CD4-positive, alpha-beta T cell treated with Interleukin-4 for 4 hours (primary cell): ENCODE measurements around the gene GALNT1.

ENCODE experiments used
- DNase-seq: peaks from one replicate; pipeline ENCODE4 v3.0.0-alpha.2; 2020

The GALNT1 gene

DNA sequence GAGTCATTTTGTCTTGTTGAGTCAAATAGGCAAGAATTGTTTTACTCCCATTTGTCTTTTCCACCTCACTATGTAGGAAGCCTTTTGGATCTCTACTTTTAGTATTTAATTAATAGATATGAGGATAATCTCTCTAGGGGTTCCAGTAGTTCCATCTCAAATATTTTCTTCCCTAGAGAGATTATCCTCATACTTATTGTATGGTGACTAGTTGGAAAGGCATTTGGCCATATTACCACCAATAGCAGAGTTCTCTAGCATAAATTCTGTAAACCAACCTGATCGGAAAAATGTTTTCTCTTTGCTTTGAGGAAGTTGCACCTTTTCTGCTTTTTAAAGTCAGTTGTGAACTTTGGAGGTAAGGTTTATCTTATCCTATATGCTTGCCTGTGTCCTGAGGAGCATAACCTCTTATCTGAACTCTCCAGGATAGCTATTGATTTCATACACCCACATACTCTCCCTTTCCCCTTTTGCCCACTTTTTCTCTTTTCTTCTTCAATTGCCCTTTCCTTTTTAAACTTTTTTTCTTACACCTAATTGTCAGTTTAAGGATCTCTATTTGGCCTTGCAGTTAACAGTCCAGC is 100.8 kb downstream of the GALNT1 start:
- no peak for DNase-seq

GRCh38 chr18:35683021-35683420 is 101.5 kb downstream of the GALNT1 start:
- DNase-seq = no peak

DNA sequence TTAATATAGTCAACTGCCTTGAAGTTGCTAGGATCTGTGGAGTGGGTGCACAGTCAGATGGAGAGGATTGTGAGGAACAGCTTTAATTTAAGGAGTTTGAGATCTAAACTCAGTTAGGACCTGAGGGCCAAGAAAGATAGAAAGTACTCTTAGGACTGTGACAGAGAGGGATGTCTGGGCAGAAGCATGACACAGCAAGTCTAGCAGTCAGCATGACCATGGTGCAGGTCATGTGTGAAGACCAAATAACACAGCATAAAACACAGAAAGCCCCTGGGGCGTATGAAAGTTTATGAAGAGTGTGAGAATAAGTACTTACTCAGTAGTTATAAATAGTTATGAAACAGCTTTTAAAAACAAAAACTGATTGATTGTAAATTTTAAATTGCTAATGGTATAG is 107.2 kb downstream of the GALNT1 start:
- DNase-seq = no peak

DNA sequence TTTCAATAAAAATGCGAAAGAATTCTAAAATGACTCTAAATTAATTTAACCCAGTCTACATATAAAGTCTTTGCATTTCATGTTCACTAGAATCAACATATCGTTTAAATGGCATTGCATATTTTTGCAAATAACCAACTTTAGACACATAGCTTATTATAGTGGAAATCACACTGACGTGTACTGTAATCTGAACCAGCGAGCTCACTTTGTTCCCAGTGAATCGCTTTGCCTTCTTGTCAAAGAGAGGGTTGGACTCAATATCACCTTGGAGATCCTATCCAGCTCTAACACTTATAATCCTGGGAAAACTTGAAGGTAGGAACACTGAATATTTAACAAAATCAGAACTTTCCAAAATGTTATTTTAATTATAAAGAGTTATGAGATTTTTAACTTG is 108.2 kb downstream of the GALNT1 start:
- no peak for DNase-seq

DNA sequence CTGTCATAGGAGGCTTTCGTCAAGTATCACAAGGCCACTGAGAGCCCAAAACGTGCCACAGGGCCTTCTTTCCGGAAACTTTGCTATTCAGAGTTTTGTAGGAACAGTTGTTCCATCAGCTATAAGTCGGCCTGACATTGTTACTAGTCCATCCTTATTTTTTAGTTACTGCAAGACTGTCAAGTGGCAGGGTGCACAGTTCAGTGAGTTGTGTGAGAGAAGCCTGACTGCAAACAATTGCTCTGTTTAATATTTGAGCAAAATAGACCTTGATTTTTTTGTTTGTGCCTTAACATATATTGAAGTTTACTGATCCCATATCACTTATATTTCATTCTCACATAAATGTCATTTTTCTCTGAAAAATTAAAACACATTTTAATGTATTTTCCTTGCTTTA is 110.1 kb downstream of the GALNT1 start:
- no peak for DNase-seq

- no peak for DNase-seq
Measured at GRCh38 chr18:35692866-35693265, 111.3 kb downstream of the GALNT1 start.

DNA sequence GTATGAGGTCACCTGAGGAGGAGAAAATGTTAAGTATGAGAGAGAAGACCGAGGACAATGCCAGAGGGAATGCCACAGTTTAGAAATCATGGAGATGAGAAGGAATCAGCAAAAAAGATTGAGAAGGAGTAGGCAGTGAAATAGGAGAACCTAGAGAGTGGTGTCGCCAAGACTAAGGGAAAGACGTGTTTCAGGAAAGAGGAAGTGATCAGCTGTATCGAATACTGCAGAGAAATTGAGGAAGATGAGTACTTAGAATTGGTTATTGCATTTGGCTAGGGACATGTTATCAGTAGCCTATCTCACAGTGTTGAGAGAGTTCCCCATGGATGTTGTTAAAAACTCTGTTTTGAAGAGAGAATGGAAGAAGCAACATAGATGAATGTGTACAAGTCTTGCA is 112.3 kb downstream of the GALNT1 start:
- DNase-seq = no peak

- DNase-seq = no peak
Measured at GRCh38 chr18:35694808-35695207, 113.3 kb downstream of the GALNT1 start.

DNA sequence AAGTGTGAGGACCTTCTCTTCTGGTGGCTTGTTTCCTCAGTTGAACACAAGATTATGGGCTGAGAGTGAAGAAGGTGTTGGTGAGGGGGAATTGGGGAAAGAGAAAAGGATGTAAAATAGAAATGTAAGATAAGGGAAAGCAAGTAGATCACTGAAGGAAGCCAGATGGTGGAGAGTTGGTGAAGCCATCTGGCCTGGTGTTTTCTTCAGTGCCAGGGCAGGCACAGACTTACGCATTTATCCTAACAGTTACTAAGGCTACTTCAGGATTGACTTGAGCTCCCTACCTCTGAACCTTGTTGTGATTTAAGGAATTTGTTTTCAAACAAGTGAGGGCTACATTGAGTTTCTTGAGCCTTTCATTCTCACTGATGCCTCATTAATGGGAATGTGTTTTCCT is 113.8 kb downstream of the GALNT1 start:
- DNase-seq = no peak

DNA sequence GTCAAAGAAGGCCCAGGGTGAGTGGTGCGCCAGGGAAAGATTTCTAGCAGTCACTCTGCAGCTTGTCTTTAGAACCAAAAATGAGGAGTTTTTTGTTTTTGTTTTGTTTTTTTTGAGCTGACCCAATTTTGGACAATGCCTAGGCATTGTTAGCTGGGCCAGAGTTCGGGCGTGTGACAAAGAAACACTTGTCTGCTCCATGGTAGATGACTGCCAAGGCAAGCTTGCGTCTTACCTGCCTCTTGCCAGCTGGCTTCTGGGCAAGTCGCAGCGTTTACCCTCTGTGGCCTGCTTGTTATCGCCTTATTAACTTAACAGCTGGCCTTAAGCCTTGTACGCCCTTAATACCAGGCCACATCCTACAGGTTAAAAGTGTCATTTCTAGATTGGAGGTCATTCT is 114.3 kb downstream of the GALNT1 start:
- no peak for DNase-seq

DNA sequence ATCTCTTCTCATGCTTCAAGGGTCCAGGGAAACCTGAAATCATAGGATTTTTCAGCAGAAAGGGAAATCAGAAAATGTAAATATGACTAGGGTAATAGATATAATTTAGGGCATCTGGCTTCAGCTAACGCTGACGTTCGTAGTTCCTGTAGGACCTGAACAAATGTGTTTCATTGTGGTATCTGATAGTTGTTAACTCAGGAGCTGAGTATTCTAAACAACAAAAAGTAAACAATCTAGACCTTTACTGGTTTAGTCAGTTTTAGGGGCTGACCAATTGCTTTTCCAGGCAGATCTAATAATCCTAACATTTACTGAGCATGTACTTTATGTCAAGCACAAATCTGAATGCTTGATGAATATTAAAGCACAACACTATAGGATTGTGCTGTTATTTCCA is 114.8 kb downstream of the GALNT1 start:
- DNase-seq = no peak

DNA sequence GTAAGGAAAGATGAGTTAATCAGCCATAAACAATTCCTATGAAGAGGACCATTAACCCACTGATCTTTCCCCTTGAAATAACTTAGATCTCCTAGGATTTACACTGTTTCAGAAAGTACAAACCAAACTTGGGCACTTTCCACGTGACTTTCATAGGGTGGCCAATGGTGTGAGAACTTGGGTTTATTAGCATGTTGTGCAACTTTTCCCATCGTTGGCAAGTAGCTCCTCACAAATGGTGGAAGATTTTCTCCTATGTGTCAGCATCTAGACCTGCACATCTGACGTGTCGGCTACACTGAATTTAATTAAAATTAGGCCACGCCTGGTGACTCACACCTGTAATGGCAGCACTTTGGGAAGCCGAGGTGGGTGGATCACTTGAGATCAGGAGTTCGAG is 116.3 kb downstream of the GALNT1 start:
- no peak for DNase-seq

GRCh38 chr18:35703043-35703688 is 121.6 kb downstream of the GALNT1 start:
- DNase-seq = no peak

- no peak for DNase-seq
Measured at GRCh38 chr18:35705988-35706387, 124.4 kb downstream of the GALNT1 start.

GRCh38 chr18:35707247-35707646 is 125.7 kb downstream of the GALNT1 start:
- DNase-seq = no peak

GRCh38 chr18:35707674-35708073 is 126.1 kb downstream of the GALNT1 start:
- no peak for DNase-seq

DNA sequence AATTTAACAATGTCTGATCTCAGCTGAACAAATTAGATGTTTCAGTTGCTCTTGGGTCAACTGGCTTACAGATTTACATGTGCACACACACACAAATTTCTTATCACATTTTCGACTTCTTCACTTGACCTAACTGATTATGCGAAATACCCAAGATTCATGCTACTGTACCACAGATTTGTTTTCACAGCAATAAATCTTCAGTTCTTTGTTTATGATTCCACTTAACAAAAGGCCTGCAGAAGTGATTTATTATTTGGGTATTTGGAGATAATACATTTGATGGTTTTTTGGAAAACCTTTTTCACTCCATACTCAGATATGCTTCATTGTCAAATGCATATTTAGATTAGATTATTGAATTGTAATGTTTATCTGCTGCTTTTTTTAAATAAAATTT is 129.0 kb downstream of the GALNT1 start:
- DNase-seq = no peak

GRCh38 chr18:35711227-35711626 is 129.7 kb downstream of the GALNT1 start:
- no peak for DNase-seq

- no peak for DNase-seq
Measured at GRCh38 chr18:35713545-35713944, 132.0 kb downstream of the GALNT1 start.

DNA sequence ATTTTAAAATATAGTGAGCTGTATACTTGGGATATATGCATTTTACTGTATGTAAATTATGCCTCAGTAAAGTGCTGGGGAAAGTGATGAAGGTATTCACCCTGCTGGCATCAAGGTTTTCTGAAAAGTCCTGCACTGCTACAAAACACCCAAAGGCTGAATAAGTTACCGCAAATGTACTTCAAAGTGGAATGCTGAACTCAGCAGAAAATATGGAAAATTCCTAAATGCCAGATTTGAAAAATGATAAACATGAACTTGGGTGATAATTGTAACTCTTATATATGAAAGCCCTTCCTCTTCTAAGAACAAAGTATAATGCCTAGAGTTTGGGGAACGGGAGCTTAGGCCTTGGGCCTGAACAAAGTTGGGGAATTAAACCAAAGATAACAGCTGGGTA is 133.0 kb downstream of the GALNT1 start:
- DNase-seq = no peak

DNA sequence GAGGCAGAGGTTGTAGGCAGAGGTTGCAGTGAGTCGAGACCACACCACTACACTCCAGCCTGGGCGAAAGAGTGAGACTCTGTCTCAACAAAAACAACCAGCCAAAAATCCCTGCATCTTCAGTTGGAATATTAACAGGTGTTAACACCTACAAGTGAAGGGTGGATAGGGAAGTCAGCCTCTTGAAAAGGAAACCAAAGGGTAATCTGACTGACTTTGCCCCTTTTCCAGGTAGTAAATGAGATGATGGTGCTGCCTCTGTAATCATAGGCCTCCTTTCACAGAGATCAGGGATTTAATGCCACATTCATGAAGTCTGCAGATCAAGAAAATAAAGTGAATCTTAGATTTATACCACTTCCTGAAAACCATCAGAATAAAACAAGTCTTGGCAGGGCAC is 133.6 kb downstream of the GALNT1 start:
- no peak for DNase-seq

DNA sequence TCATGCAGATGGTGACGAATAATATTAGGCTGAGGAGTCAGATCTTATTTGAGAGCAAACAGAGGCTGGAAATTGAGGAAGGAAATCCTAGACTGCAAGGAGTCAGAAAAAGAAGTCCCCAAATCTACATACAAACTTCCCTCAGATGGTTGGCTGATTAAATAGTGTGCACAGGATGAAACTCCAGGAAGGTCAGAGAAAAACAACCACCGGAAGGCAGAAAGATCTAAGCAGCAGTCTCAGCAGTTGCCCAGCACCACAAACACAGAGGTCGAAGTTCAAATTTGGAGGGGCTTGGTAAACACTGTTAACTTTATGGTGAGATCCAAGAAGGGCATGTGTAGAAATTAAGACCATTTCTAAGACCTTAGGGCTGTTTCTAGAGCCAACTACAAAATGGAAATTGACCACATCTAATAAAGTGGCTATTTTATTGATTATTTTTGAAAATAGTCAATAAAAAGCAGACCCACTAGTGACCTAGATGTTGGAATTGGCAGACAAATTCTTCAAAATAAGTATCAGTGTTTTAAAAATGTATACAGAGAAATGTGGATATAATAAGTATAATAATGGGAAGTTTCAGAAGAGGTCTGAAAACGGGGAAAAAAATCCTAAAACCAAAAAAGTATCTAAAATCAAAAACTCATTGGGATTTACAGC is 134.8 kb downstream of the GALNT1 start:
- no peak for DNase-seq

DNA sequence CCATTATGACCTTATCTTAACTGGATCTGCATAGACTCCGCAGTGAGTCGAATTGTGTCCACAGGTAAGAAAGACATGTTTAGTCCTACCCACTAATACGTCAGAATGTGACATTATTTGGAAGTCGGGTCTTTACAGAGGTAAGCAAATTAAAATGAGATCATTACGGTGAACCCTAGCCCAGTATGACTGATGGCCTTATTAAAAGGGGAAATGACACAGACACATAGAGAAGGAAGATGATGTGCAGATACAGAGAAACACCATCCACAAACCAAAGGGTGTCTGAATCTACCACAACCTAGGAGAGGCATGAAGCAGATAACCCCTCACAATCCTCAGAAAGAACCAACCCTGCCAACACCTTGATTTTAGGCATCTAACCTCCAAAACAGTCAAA is 135.6 kb downstream of the GALNT1 start:
- no peak for DNase-seq

GRCh38 chr18:35721431-35722081 is 140.0 kb downstream of the GALNT1 start:
- no peak for DNase-seq
